Lower leg skin (tissue), 4 donors: Measurements from ENCODE around the gene PDXP. TPM values are rescaled to one million over a fixed set of nuclear protein-coding genes. Genes with fewer than 3 reads are reported as not detected.

Experiments
- DNase-seq, 2 donors: peaks; one replicate each; pipeline ENCODE4 v3.0.0-alpha.2; 2019; ENCODE audit warnings: low spot score in 2 of 2
- H3K4me3 ChIP-seq: fragments of 200-600 bp; sonication (generic); 2 replicates; pipeline ENCODE4 v1.5.1; 2017; ENCODE audit warnings: mild to moderate bottlenecking, low read depth; ENCODE audit not compliant: poor library complexity, severe bottlenecking
- CTCF ChIP-seq, 3 donors: fragments of 450-650 bp; IDR thresholded peaks; one replicate each; pipeline ENCODE4 v1.5.1; 2016; ENCODE audit warnings: antibody characterized with exemption in 3 of 3, mild to moderate bottlenecking in 3 of 3, moderate library complexity in 2 of 3
- POLR2A ChIP-seq, 2 donors: fragments of 450-650 bp; IDR thresholded peaks; one replicate each; pipeline ENCODE4 v1.6.1; 2016 to 2017; ENCODE audit warnings: antibody characterized with exemption in 2 of 2, mild to moderate bottlenecking in 1 of 2, moderate library complexity in 1 of 2
- WGBS, 2 donors: methylation state at CpG; one replicate each; pipeline ENCODE4 v1.1.5; 2018; 5-methylcytosine and 5-hydroxymethylcytosine counted together
- intact Hi-C: fragments of 100-400 bp; cut with DNase I; formaldehyde crosslinking; loops from one replicate; pipeline ENCODE4 v1.15.0; 2023; ENCODE audit warnings: low total_unique reads
- total RNA-seq, 4 donors: library from RNA; depleted of rRNA; stranded (reverse); fragments of >200 nt; gene quantifications; one replicate each; pipeline ENCODE4 v1.1.0, GENCODE V29; 2016

The PDXP gene
- total RNA-seq, 4 donors from 2014 or later = 1.8 to 4.6 (median 3.2) TPM

- H3K4me3 ChIP-seq = no peak overlapping the region
- intact Hi-C loops = no loop called here
- TF ChIP-seq CTCF (IDR thresholded peaks at IDR 0.05) (no peak), POLR2A (IDR thresholded peaks at IDR 0.05) (no peak)
- DNase-seq = no peak
- 84 to 85% methylated on average over 19 to 21 of the region's 27 CpGs for WGBS, 2 donors
These were observed 42.1 kb upstream of the PDXP start for GRCh38 chr22:37616201-37617083.

- no peak for DNase-seq
- TF ChIP-seq POLR2A (IDR thresholded peaks at IDR 0.05) (no peak), CTCF (IDR thresholded peaks at IDR 0.05) (no peak)
- intact Hi-C loops = no loop called here
- H3K4me3 ChIP-seq = no peak overlapping the region
- 88 to 93% methylated on average over 1 of the region's 1 CpG for WGBS, 2 donors
These were observed 41.1 kb upstream of the PDXP start for GRCh38 chr22:37617431-37617830.

- no peak for TF ChIP-seq POLR2A (IDR thresholded peaks at IDR 0.05)
- TF ChIP-seq CTCF (IDR thresholded peaks at IDR 0.05) = no peak
- intact Hi-C loops = no loop called here
- DNase-seq = no peak
- no peak overlapping the region for H3K4me3 ChIP-seq
- 88 to 90% methylated on average over 14 of the region's 14 CpGs for WGBS, 2 donors
These were observed 40.4 kb upstream of the PDXP start for GRCh38 chr22:37618072-37618656.

- no peak for TF ChIP-seq CTCF (IDR thresholded peaks at IDR 0.05)
- no peak for TF ChIP-seq POLR2A (IDR thresholded peaks at IDR 0.05)
- intact Hi-C loops = no loop called here
- WGBS, 2 donors = 91 to 97% methylated on average over 6 of the region's 6 CpGs
- DNase-seq = no peak
- H3K4me3 ChIP-seq = no peak overlapping the region
These were observed 39.8 kb upstream of the PDXP start for GRCh38 chr22:37618674-37619073.

- no peak for DNase-seq
- TF ChIP-seq POLR2A (IDR thresholded peaks at IDR 0.05) (no peak), CTCF (IDR thresholded peaks at IDR 0.05) (no peak)
- H3K4me3 ChIP-seq = no peak overlapping the region
- WGBS, 2 donors = 87 to 88% methylated on average over 7 of the region's 7 CpGs
- intact Hi-C loops = no loop called here
These were observed 38.5 kb upstream of the PDXP start for GRCh38 chr22:37619991-37620390.
